Activated T-helper 1 cell treated with anti-CD3 and anti-CD28 coated beads, Interleukin-2, amount 50 U/mL, for 16 hours (primary cell): ENCODE results near the gene IRGQ.

Source experiments
- DNase-seq, 2 donors: peaks; one replicate each; pipeline ENCODE4 v3.0.0-alpha.2; 2020; ENCODE audit warnings: low read depth in 1 of 2, low spot score in 1 of 2

The IRGQ gene

DNA sequence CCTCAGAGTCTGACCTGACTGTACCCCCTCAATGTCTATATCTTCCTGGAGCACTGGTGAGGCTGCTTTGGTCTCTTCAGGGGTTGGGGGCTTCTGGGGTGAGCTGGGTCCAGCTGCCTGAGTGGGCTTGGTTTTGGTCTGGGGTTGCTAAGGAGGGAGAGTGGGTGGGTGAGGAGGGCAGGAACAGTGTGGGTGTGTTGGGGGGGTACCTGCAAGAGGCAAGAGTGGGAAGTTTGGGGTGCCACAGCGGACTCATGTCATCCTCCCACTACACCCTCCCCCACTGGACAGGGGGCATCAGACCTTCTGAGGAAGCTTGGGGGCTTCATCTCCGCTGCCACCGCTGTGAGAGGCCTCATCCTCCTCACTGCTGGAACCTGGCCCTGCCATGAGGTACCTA is 49.4 kb downstream of the IRGQ start:
- DNase-seq, result no peak

DNA sequence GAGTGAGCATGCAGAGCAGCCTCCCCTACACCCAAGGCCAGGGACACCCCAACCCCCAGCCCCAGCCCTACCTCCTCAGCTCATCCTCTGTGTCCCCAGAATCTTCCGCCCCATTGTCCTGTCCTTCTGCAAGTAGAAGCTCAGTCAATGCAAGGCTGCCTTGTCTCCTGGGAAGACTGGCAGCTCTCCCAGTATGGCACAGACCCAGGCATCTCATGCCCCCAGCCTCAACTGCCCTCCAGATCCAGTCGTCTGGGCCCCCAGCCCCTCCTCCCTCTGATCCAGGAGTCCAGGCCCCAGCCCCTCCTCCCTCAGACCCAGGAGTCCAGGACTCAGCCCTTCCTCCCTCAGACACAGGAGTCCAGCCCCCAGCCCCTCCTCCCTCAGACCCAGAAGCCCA is 50.0 kb downstream of the IRGQ start:
- DNase-seq, result no peak

- DNase-seq, result no peak
Measured at GRCh38 chr19:43545276-43545675, 50.7 kb downstream of the IRGQ start.

GRCh38 chr19:43544077-43544476 is 51.9 kb downstream of the IRGQ start:
- no peak for DNase-seq

DNA sequence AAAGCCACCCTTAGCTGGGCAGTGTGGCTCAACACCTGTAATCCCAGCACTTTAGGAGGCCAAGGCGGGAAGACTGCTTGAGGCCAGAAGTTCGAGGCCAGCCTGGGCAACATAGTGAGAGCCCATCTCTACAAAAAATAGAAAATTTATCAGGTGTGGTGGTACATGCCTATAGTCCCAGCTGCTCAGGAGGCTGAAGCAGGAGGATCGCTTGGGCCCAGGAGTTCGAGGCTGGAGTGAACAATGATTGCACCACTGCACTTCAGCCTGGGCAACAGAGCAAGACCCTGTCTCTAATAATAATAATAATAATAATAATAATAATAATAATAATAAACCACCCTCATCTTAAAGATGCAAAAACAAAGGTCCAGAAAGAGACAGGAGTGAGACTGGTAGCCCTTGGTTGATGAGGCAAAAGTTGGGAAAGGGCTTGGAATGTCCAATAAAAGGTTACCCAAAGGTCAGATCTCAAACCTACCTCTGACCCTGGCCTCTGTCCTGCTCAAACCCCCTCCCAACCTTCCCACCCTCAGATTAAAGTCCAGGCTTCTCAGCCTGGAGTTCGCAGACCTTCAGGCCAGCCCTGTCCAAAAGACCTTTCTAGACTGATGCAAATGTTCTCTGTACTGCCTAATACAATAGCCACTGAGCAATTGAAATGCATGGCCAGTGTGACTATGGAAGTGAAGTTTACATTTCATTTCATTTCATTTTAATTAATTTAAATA is 53.8 kb downstream of the IRGQ start:
- no peak for DNase-seq

- DNase-seq, result no peak
Measured at GRCh38 chr19:43540381-43540780, 55.6 kb downstream of the IRGQ start.

DNA sequence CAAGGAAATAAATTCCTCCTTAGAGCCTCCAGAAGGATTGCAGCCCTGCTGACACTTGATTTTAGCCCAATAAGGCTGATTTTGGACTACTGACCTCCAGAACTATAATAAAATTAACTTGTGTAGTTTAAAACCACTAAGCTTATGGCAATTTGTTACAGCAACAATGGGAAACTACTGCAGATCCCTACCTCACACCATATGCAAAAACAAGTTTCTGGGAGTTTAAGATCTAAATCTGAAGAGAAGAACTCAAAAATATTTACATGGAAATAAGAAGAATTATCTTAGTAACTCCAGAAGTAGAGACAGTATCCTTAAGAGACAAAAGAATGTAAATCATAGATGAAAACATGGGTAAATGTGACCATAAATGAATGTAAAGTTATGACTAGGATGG is 57.0 kb downstream of the IRGQ start:
- no peak for DNase-seq

GRCh38 chr19:43534816-43535761 is 60.8 kb downstream of the IRGQ start:
- no peak for DNase-seq
